Measurements from ENCODE around the gene CRYGS. TPM values are rescaled to one million over a fixed set of nuclear protein-coding genes. Genes with fewer than 3 reads are reported as not detected.
"Not testable (repeated sequence)": the region's sequence is repeated elsewhere in the genome, so short reads cannot be mapped to it uniquely, and the experiment has no call there.

CRYGS gene
- total and polyA plus RNA-seq, 9 of the 15 experiments (the other 6 are each of a cell fraction or from before 2014, with no cell fraction given): 1.5 to 3.8 (median 2.0) TPM

- TF ChIP-seq FOXP4 (CRISPR knock-in tag; IDR thresholded peaks at IDR 0.05; ENCODE audit: borderline replicate concordance) (no peak), MXD1 (CRISPR knock-in tag; IDR thresholded peaks at IDR 0.05; ENCODE audit: borderline replicate concordance, poor library complexity, severe bottlenecking) (no peak), NFRKB (IDR thresholded peaks at IDR 0.05; ENCODE audit: low read depth) (peak; percentile 61; the same call in 1 of the 2 replicates), EWSR1 (IDR thresholded peaks at IDR 0.05; ENCODE audit: borderline replicate concordance, low read depth, partially characterized antibody) (no peak), BCOR (IDR thresholded peaks at IDR 0.05) (no peak), ZC3H4 (CRISPR knock-in tag; IDR thresholded peaks at IDR 0.05; ENCODE audit: borderline replicate concordance) (peak; percentile 88; the same call in 1 of the 2 replicates), EGR1 (conservative IDR thresholded peaks at IDR 0.05) (no peak), ZFX (CRISPR knock-in tag; IDR thresholded peaks at IDR 0.05) (0 out of 2 replicates have a peak, but pooled peaks have one; percentile 10)
Observed at GRCh38 chr3:186569779-186570095, 25.6 kb upstream of the CRYGS start (continued).

- in situ Hi-C loops (cut with MboI); H4K20me1 ChIP-seq (replicated peaks; ENCODE audit: control insufficient read depth, insufficient read depth, low read length); FAIRE-seq; ATAC-seq; BruUV-seq (replicated peaks); H3K27me3 ChIP-seq (ENCODE audit: control insufficient read depth in 2 of 2, insufficient read depth in 2 of 2, low read length in 2 of 2); H3K9me1 ChIP-seq (ENCODE audit: control insufficient read depth, insufficient read depth, low read length); H3K9me3 ChIP-seq (replicated peaks; ENCODE audit: control insufficient read depth, insufficient read depth, low read depth, low read length); CTCF ChIA-PET (ENCODE audit: low intra/inter-chr PET ratio); intact Hi-C loops (cut with micrococcal nuclease): not testable (repeated sequence)
- H3K4me1 ChIP-seq (replicated peaks in 1 of 2; ENCODE audit: control insufficient read depth in 2 of 2, insufficient read depth in 2 of 2, low read length in 2 of 2): peaks cover 3 to 11% of the 10 kb centered on the region in 2 experiments; a peak in 4 of 5 replicates
- DNase-seq (ENCODE audit: extremely low read depth in 1 of 4, low spot score in 3 of 4): peak in 1 of 4 experiments; percentile 32
- 0% methylated on average over 10 of the region's 11 CpGs for WGBS (ENCODE audit: insufficient coverage, low coverage, missing lambda C conversion rate)
- TF ChIP-seq THRA (IDR thresholded peaks at IDR 0.05): 0 out of 2 replicates have a peak, but pooled peaks have one; percentile 42
- 0 out of 2 replicates have a peak, but pooled peaks have one; percentile 28 for TF ChIP-seq POLR2G (IDR thresholded peaks at IDR 0.05; ENCODE audit: low read depth, low read length)
- POLR2A ChIA-PET: interaction anchor here (0.6 to 5.7 kb wide), 6 partner anchors 8 to 995 kb away, joined by 3 to 64 read pairs (median 6); partner anchors contain the start of gene EIF4A2
- peak overlapping the region; percentile 53 for H2AFZ ChIP-seq (ENCODE audit: low read depth, low read length)
- H3K79me2 ChIP-seq (ENCODE audit: control insufficient read depth, insufficient read depth, low read length): peaks cover 69% of the 10 kb centered on the region
- H3K9ac ChIP-seq (ENCODE audit: insufficient read depth in 1 of 2, low read depth in 2 of 2, low read length in 2 of 2): peak overlapping the region; percentile 87 to 89; a peak in 3 of 4 replicates
- peaks cover 27% of the 10 kb centered on the region; the same call in 2 of the 3 replicates for H3K36me3 ChIP-seq (ENCODE audit: control insufficient read depth, insufficient read depth, low read length)
- H3K4me2 ChIP-seq (ENCODE audit: insufficient read depth, low read length): peak overlapping the region; percentile 96
- peak overlapping the region; percentile 89 for H3K27ac ChIP-seq (ENCODE audit: extremely low read depth, low read depth, low read length)
- peak overlapping the region; percentile 96 for H3K4me3 ChIP-seq
Observed at GRCh38 chr3:186569361-186569760, 25.2 kb upstream of the CRYGS start.
